NCI-H1417 (cell line): Measurements from ENCODE around the gene GPR15.

ENCODE experiments used
- DNase-seq, 3 experiments: peaks; one replicate each; lab custom pipeline; 2025; lab: John Stamatoyannopoulos, UW

Gene GPR15

DNA sequence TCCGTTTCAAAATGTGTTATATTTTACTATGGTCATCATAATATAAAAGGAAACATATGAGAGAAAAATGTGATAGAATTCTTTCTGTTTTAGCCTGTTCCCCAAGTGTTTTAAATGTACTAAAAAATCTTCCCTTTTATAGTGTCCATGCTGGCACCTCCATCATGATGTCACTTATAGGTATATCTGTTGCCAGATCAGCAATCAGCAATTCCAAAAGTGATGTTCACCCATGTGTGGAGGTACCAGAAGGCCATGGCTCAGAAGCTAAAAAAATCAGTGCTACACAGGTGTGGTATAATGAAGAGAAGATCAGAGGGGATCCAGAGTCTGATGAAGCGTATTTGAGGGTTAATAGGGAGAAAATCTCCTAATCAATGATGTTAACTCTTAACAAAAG is 1.1 kb upstream of the GPR15 start:
- no peak for DNase-seq

- DNase-seq = no peak
Observed at GRCh38 chr3:98532275-98532637, 478 bp downstream of the GPR15 start.

DNA sequence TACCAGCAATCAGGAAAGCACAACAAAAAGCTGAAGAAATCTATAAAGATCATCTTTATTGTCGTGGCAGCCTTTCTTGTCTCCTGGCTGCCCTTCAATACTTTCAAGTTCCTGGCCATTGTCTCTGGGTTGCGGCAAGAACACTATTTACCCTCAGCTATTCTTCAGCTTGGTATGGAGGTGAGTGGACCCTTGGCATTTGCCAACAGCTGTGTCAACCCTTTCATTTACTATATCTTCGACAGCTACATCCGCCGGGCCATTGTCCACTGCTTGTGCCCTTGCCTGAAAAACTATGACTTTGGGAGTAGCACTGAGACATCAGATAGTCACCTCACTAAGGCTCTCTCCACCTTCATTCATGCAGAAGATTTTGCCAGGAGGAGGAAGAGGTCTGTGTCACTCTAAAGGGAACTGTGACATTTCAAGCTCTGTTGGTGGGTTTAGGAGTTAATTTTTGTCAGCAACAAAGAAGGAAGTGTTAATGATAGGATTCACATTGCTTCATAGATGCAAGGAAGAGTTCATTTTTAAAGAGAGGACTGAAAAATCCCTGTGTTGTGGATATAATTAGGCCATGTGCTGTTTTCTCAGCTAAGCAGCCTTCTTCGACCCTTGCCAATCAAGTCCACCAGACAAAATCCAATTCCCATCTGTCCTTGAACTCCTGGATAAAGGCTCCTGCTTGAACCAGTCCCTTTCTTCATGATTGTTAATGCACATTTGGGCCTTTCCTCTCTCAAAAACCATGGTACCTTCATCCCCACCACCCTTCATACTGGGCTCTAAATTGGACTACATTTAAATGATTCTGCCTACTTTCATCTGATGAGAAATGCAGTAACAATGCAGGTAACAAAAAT is 1.2 kb downstream of the GPR15 start:
- DNase-seq = no peak

- no peak for DNase-seq
Observed at GRCh38 chr3:98534168-98534567, 2.4 kb downstream of the GPR15 start.

DNA sequence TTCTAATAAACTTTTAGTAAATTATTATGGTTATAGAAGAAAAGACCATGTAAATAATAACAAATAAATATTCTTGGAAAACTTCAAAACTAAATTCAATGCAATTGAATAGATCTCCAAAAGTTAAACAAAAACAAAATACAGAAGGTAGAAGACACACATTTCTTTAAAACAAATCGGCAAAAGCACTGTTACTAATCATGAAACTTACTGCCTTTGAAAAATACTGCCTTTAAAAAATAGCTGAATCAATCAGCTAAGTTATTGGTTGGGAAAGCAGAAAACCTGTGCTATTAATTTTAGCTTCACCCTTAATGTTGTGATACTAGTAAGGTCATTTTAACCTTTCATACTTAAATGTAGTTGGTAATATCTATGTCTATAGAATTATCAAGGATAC is 3.0 kb downstream of the GPR15 start:
- DNase-seq = no peak

- no peak for DNase-seq
Observed at GRCh38 chr3:98536456-98537017, 4.8 kb downstream of the GPR15 start.

- no peak for DNase-seq
Observed at GRCh38 chr3:98540346-98540745, 8.6 kb downstream of the GPR15 start.

DNA sequence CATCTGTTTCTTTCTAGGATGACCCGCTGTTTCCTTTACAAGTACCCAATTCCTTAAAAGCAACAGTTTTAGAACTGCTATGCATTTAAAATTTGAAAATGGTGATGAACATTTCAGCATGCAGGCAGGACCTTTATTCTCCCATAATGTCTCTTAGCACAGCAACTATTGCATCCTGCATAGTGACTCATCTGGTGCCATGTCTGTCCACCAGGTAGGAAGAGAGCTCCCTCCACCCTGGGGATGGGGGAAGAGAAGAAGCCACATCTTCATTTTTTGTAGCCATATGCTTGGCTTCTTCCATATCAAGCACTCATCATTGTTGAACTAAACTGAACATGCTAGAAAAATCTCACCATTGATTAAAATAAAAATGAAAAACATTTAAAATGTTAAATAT is 9.9 kb downstream of the GPR15 start:
- DNase-seq = no peak

- DNase-seq = no peak
Observed at GRCh38 chr3:98542623-98543022, 10.8 kb downstream of the GPR15 start.

- DNase-seq = no peak
Observed at GRCh38 chr3:98545940-98546339, 14.2 kb downstream of the GPR15 start.

DNA sequence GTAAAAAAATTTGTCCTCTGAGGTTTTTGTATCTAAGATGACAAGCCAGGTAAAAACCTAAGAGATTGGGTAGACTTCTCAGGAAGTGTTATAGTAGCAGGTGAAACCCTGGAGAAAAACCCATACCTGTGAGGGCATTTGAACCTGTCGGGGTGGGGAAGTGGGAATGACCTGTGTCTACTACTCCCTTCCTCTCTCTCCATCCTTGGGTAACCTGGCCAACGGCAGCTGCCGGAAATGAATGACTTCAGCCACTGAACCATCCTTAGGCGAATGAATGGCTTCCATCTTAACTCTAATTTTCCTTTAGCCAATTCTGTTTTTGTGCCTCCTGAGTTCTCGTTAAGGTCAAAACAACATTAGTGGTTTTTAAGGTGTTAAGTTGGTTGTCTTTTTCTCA is 16.8 kb downstream of the GPR15 start:
- DNase-seq = no peak

DNA sequence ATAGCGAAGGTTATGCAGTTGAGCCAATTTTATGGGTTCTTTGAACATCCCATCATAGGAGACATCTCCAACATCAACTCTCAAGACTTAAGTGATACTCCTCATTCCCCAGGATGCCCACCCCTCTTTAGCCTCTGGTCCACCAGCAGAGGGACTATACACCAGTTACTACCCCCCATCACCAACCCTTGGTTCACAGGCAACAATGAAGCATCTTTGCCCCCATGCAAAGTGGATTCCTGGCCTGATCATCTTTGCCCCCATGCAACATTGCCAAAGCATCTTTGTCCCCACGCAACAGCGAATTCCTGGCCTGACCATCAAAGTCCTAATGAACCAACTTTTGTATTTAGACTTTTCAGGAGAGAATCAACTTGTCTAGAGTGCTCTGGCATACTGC is 19.1 kb downstream of the GPR15 start:
- no peak for DNase-seq

DNA sequence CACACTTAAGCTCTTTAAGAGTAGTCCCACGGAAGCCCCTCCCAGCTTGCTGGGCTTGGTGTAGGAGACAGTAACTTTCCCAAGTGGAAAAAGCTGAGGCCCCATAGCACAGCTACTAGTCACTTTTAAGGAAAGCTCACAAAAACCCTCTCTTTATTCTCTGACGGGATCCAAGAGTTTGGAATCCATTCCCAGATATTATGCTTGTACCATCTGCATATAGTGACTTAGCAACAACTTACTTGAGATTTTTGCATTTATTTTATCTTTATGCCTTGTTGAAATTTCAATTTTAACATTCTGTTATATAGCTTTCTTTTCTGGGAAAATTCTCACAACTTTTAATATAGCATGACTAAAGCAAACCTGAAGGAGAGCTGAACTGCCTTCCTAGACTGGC is 19.5 kb downstream of the GPR15 start:
- no peak for DNase-seq

GRCh38 chr3:98551754-98552153 is 20.0 kb downstream of the GPR15 start:
- DNase-seq = no peak

GRCh38 chr3:98552232-98553020 is 20.6 kb downstream of the GPR15 start:
- DNase-seq = no peak

DNA sequence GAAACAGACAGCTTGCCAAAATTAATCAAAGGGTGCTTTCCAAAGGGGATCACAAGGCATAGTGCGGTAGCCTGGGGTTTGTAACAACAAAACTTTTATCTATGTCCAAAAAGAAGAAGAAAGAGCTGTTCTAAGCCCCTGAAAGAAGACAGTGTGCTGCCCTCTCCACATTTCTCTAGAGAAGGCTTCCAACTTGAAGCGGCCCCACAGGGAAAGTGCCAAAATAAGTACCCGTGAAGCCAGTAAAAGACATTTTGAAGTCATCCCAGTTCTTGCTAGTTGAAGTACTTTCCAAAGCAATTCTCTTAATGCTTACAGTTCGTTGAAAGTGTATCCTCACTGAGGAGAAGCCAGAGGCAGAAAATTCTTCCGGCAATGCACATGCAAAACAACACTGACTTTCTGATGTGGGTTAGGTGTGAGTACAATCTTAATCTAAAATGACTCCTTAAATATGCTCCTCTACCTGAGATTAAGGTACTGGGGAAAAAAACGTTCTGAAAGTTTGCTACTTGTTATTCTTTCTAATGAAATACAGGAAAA is 21.3 kb downstream of the GPR15 start:
- no peak for DNase-seq

DNA sequence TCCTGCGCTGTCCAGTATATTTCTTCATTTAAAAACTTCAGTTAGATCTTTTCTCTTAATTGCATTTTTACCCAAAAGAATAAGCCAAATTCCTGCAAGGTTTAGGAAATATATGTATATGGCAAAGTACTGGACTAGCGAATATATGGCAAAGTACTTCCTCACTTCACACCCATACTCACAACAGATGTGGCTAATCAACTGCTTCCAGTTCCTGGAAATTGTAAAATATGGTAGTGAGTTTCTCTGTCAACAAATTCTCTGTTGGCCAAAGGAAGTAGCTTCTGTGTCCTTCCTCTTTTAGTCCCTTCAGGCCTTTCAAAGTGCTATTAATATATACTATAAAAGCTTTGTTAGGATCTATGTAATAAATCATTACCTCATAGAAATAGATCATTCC is 22.0 kb downstream of the GPR15 start:
- no peak for DNase-seq

GRCh38 chr3:98554580-98554979 is 22.8 kb downstream of the GPR15 start:
- no peak for DNase-seq

- DNase-seq = no peak
Observed at GRCh38 chr3:98555025-98555379, 23.2 kb downstream of the GPR15 start.

DNA sequence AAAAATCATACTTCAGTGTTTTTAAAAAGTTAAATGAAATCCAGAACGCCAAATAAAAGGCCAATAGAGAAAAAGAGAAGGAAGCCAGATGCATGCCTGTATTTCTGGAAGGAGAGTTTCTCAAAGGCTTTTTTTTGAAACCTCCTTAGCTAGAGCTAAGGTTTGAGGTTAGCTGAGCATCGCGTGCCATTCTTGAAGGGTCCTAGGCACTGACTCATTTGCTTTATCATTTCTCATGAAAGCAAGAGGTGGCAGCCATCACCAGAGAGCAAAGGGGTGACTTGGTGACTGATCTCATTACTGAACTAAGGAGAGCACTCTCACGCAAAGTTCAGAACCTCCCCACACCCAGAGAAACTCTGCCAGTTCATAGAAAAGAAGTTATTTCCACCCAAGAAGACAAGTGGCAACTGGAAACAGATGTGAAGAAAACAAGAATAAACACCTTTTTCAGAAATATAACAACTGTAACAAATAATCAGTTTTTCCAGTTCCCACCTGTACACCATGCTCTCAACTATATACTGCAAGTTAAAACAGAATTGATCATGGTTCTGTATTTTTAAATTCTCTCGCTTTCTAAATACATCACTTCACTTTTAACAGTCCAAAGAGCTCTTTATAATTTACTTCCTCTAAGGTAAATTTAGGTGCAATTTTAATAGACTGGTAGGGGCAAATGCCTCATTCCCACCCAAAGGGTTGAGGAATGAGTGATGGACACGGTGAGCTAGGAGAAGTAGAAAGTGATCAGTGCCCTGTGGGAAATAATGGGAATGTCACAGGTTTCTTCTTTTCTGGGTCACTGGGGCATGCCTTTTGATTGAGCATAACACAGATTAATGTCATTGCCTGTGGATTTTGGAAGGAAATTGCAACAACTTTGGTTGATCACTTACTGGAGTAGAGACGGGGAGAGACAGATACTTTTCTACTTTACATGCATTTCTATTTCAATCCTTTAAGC is 24.7 kb downstream of the GPR15 start:
- DNase-seq = no peak

DNA sequence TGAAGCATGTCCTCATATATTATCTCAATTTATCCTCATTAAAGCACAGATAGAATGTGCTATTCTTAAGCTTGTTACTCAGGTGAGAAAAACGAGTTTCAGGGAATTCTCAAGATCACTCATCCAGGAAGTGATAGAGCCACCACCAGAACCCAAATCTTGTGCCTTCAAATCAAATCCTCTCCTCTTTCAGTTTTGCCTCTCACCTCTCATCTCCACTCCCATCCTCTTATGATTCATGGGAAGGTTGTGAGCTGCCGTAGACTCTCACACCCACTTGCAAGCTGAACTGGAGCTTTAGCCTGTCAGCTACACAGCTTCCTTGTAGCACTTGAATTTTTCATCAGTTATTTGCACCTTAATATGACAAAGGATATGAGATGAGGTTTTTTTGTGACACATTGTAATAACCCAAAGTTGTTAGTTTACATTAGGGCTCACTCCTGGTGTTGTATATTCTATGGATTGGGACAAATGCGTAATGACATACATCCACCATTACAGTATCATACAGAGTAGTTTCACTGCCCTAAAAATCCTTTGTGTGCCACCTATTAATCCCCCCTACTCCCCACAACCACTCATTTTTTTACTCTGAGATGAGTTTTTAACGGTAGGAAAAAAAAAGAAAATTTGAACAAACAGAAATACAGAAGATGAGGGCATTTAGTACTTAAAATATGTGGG is 25.7 kb downstream of the GPR15 start:
- no peak for DNase-seq
